ENCODE results near the gene PHETA1. TPM values are rescaled to one million over a fixed set of nuclear protein-coding genes. Genes with fewer than 3 reads are reported as not detected.
"Not testable (repeated sequence)": the region's sequence is repeated elsewhere in the genome, so short reads cannot be mapped to it uniquely, and the experiment has no call there.

Gene PHETA1
- total and polyA plus RNA-seq, 10 of the 15 experiments (the other 5 are each of a cell fraction or from before 2014, with no cell fraction given), result 0.02 to 1.3 (median 0.51) TPM; not detected in 1

- no peaks in the 10 kb centered on the region for H4K20me1 ChIP-seq (ENCODE audit: control insufficient read depth, insufficient read depth)
- ChIA-PET POLR2A (interaction anchor here (0.7 kb wide), 1 partner anchor 129 kb away, joined by 3 read pairs; no protein-coding TSS in a partner anchor), SMC1A (ENCODE audit: uncharacterized antibody, unreplicated experiment) (interaction anchor here (0.6 kb wide), 1 partner anchor 16 kb away, joined by 3 read pairs; no protein-coding TSS in a partner anchor), RAD21 (ENCODE audit: unreplicated experiment) (interaction anchor here (0.5 kb wide), 1 partner anchor 189 kb away, joined by 3 read pairs; no protein-coding TSS in a partner anchor), CTCF (no interaction called here)
- DNase-seq (ENCODE audit: low read depth, low spot score) (no peak), ATAC-seq (no peak), FAIRE-seq (no peak)
- no peak overlapping the region for H3K4me2 ChIP-seq (ENCODE audit: control insufficient read depth, insufficient read depth)
- in situ Hi-C loops (cut with MboI), result no loop called here
- no peak overlapping the region for H3K4me3 ChIP-seq
- TF ChIP-seq POLR2A (IDR thresholded peaks at IDR 0.05; ENCODE audit: low read depth, low read length), result no peak
- no peak for TF ChIP-seq TBL1XR1 (IDR thresholded peaks at IDR 0.05; ENCODE audit: low read depth, low read length)
- no peak for TF ChIP-seq CREM (IDR thresholded peaks at IDR 0.05; ENCODE audit: low read depth)
- no peak for TF ChIP-seq CUX1 (IDR thresholded peaks at IDR 0.05; ENCODE audit: insufficient replicate concordance, low read depth, low read length)
- TF ChIP-seq EED (IDR thresholded peaks at IDR 0.05; ENCODE audit: low read depth), result no peak
- no peaks in the 10 kb centered on the region for H3K9me3 ChIP-seq (replicated peaks; ENCODE audit: control insufficient read depth, insufficient read depth, low read length)
- H3K79me2 ChIP-seq (ENCODE audit: control insufficient read depth, insufficient read depth, low read length), result no peaks in the 10 kb centered on the region
- no peaks in the 10 kb centered on the region; a peak in 1 of 4 replicates for H3K27me3 ChIP-seq (replicated peaks in 1 of 2; ENCODE audit: control insufficient read depth in 2 of 2, insufficient read depth in 2 of 2, low read length in 1 of 2)
- H2AFZ ChIP-seq (ENCODE audit: control insufficient read depth, low read depth, low read length), result no peak overlapping the region
- no TSS peak for BruUV-seq (replicated peaks)
- no peaks in the 10 kb centered on the region for H3K4me1 ChIP-seq (ENCODE audit: control insufficient read depth, insufficient read depth, low read length)
- no peak overlapping the region for H3K9ac ChIP-seq (ENCODE audit: control insufficient read depth, insufficient read depth, low read length)
- H3K27ac ChIP-seq (ENCODE audit: control insufficient read depth, insufficient read depth), result no peak overlapping the region
- H3K36me3 ChIP-seq (ENCODE audit: control insufficient read depth in 2 of 2, insufficient read depth in 2 of 2, low read length in 1 of 2), result no peaks in the 10 kb centered on the region
- WGBS (ENCODE audit: insufficient coverage, insufficient replicate concordance, low lambda C conversion rate, missing lambda C conversion rate), result 90% methylated on average over 5 of the region's 5 CpGs
- intact Hi-C loops (cut with micrococcal nuclease; ENCODE audit: unreplicated experiment), result loop anchor here (10.0 kb wide), 1 partner anchor 337 kb away; no protein-coding TSS in a partner anchor
These were observed 31.5 kb downstream of the PHETA1 start for GRCh38 chr12:111337371-111337770.

- BruUV-seq (replicated peaks); H3K27me3 ChIP-seq (replicated peaks in 1 of 2; ENCODE audit: control insufficient read depth in 2 of 2, insufficient read depth in 2 of 2, low read length in 1 of 2); in situ Hi-C loops (cut with MboI); H3K36me3 ChIP-seq (ENCODE audit: control insufficient read depth in 2 of 2, insufficient read depth in 2 of 2, low read length in 1 of 2); SMC1A ChIA-PET (ENCODE audit: uncharacterized antibody, unreplicated experiment); FAIRE-seq; H3K4me3 ChIP-seq; DNase-seq (ENCODE audit: low read depth, low spot score); CTCF ChIA-PET; H2AFZ ChIP-seq (ENCODE audit: control insufficient read depth, low read depth, low read length); H3K9ac ChIP-seq (ENCODE audit: control insufficient read depth, insufficient read depth, low read length); H3K4me1 ChIP-seq (ENCODE audit: control insufficient read depth, insufficient read depth, low read length); ATAC-seq; H4K20me1 ChIP-seq (ENCODE audit: control insufficient read depth, insufficient read depth); H3K27ac ChIP-seq (ENCODE audit: control insufficient read depth, insufficient read depth); H3K9me3 ChIP-seq (replicated peaks; ENCODE audit: control insufficient read depth, insufficient read depth, low read length); RAD21 ChIA-PET (ENCODE audit: unreplicated experiment); H3K4me2 ChIP-seq (ENCODE audit: control insufficient read depth, insufficient read depth); H3K79me2 ChIP-seq (ENCODE audit: control insufficient read depth, insufficient read depth, low read length): not testable (repeated sequence)
- POLR2A ChIA-PET, result interaction anchor here (0.6 kb wide), 1 partner anchor 717 kb away, joined by 3 read pairs; no protein-coding TSS in a partner anchor
- intact Hi-C loops (cut with micrococcal nuclease; ENCODE audit: unreplicated experiment), result loop anchor here (10.0 kb wide), 1 partner anchor 338 kb away; no protein-coding TSS in a partner anchor
- WGBS (ENCODE audit: insufficient coverage, insufficient replicate concordance, low lambda C conversion rate, missing lambda C conversion rate), result 70% methylated on average over 6 of the region's 6 CpGs
These were observed 32.5 kb downstream of the PHETA1 start for GRCh38 chr12:111336411-111336810.

All from GM12878 (cell line).